Measurements from ENCODE around the gene LONRF3.
A peak's percentile ranks its signal among the peaks of the same experiment; 100 is the strongest.
"Not testable (repeated sequence)": the region's sequence is repeated elsewhere in the genome, so short reads cannot be mapped to it uniquely, and the experiment has no call there.

The LONRF3 gene

DNA sequence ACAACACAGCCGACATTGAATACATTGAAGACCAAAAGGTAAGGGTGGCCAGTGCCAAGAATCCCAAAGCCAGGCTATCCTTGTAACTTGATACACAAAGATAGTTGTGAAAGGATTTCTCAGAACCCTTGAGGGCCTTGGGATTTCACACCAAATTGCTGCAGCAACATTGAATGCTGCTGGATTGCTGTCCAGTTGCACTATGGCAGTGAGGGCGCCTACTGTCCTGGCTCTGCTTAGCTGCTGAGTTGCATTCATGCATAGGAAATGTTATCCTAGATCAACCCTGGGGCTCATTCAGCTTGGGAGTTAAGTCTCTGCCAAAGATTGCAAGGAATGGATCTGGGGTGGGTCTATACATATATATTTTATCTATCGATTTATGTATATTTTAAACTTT, 38.7 kb downstream of the LONRF3 start:
- TF ChIP-seq, protein P1, sequence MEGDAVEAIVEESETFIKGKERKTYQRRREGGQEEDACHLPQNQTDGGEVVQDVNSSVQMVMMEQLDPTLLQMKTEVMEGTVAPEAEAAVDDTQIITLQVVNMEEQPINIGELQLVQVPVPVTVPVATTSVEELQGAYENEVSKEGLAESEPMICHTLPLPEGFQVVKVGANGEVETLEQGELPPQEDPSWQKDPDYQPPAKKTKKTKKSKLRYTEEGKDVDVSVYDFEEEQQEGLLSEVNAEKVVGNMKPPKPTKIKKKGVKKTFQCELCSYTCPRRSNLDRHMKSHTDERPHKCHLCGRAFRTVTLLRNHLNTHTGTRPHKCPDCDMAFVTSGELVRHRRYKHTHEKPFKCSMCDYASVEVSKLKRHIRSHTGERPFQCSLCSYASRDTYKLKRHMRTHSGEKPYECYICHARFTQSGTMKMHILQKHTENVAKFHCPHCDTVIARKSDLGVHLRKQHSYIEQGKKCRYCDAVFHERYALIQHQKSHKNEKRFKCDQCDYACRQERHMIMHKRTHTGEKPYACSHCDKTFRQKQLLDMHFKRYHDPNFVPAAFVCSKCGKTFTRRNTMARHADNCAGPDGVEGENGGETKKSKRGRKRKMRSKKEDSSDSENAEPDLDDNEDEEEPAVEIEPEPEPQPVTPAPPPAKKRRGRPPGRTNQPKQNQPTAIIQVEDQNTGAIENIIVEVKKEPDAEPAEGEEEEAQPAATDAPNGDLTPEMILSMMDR (IDR thresholded peaks at IDR 0.05; ENCODE audit: extremely low read depth, insufficient read depth, missing control alignments) = no peak
- in situ Hi-C loops (cut with MboI; ENCODE audit: low pct_unique_long_range_greater_than_20kb, low sequenced_read_pairs, unreplicated experiment) = no loop called here
- no peak for DNase-seq (ENCODE audit: low spot score)

DNA sequence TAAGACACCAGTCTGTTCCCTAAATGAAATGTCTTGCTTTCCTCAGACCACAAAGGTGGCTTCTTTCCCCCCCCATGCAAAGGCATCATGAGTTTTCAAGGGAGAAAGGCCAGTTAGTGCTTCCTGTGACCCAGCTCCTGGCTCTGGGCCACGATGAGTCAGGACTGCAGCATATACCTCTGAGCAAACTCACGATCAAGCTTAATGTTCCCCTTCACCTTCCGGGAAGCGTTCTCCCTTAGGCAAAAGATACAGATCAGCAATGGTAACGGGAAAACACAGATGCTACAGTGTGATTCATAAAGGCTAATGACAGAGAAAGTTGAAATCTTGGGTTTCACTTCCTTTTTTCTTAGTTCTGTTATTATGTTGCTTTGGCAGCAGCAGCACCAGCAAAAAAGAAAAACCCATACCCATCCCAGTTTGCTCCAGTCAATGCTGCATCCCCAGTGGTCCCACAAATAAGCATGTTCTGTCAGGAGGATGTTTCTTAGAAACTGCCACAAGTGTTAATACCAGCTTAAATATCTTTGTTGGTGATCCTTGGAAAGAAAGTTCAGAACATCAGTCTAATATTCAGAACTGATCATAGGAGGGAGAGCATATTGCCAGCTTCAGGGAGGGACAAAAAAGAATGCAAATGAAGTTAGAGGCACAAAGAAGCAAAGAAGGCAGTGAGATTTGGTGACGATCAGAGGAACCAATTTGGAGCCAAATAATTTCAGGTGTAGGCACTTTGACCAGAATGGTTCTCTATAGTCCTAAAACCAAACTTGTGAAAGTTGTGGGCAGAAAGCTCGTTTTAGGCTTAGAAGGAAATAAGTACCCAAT, 41.2 kb downstream of the LONRF3 start:
- peak; percentile 31 for DNase-seq (ENCODE audit: low spot score)
- in situ Hi-C loops (cut with MboI; ENCODE audit: low pct_unique_long_range_greater_than_20kb, low sequenced_read_pairs, unreplicated experiment) = no loop called here
- TF ChIP-seq, protein P1 (IDR thresholded peaks at IDR 0.05; ENCODE audit: extremely low read depth, insufficient read depth, missing control alignments) = no peak

DNA sequence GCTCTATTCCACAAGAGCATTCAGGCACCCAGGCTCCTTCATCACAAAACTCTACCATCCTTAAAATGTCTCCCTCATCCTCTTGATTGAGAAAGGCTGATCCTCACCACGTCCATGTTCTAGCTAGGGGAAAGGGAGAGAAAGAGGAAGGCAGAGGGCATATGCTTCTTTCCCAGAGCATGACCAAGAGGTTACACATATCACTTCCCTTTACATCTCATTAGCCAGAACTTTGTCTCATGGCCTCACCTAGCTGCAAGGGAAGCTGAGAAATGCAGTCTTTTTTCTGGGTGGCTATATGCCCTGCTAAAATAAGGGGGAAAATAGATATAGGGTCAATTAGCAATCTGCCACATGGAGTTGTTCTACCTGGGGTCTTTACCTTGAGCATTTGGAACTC, 42.7 kb downstream of the LONRF3 start:
- no peak for DNase-seq (ENCODE audit: low spot score)
- TF ChIP-seq, protein P1 (IDR thresholded peaks at IDR 0.05; ENCODE audit: extremely low read depth, insufficient read depth, missing control alignments) = no peak
- in situ Hi-C loops (cut with MboI; ENCODE audit: low pct_unique_long_range_greater_than_20kb, low sequenced_read_pairs, unreplicated experiment) = no loop called here

DNA sequence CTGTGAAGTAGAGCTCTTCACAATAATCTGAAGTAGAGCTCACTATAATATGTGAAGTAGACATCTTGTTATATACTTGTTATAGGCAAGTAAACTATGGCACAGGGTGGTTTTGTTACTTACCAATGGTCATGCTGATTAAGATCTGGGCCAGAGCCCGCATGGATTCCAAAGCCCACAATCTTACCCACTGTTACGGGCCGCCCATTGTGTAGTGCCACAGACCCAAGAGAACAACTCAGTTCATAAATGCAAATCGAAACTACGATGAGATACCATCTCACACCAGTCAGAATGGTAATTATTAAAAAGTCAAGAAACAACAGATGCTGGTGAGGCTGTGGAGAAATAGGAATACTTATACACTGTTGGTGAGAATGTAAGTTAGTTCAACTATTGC, 51.5 kb downstream of the LONRF3 start:
- TF ChIP-seq, protein P1 (IDR thresholded peaks at IDR 0.05; ENCODE audit: extremely low read depth, insufficient read depth, missing control alignments) = no peak
- no peak for DNase-seq (ENCODE audit: low spot score)
- in situ Hi-C loops (cut with MboI; ENCODE audit: low pct_unique_long_range_greater_than_20kb, low sequenced_read_pairs, unreplicated experiment) = no loop called here

DNA sequence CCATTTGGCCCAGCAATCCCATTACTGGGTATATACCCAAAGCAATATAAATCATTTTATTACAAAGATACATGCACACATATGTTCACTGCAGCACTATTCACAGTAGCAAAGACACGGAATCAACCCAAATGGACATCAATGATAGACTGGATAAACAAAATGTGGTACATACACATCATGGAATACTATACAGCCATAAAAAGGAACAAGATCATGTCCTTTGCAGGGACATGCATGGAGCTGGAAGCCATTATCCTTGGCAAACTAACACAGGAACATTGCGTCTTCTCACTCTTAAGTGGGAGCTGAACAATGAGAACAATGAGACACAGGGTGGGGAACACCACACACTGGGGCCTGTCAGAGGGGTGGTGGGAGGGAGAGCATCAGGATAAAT, 51.9 kb downstream of the LONRF3 start:
- DNase-seq (ENCODE audit: low spot score); in situ Hi-C loops (cut with MboI; ENCODE audit: low pct_unique_long_range_greater_than_20kb, low sequenced_read_pairs, unreplicated experiment): not testable (repeated sequence)

DNA sequence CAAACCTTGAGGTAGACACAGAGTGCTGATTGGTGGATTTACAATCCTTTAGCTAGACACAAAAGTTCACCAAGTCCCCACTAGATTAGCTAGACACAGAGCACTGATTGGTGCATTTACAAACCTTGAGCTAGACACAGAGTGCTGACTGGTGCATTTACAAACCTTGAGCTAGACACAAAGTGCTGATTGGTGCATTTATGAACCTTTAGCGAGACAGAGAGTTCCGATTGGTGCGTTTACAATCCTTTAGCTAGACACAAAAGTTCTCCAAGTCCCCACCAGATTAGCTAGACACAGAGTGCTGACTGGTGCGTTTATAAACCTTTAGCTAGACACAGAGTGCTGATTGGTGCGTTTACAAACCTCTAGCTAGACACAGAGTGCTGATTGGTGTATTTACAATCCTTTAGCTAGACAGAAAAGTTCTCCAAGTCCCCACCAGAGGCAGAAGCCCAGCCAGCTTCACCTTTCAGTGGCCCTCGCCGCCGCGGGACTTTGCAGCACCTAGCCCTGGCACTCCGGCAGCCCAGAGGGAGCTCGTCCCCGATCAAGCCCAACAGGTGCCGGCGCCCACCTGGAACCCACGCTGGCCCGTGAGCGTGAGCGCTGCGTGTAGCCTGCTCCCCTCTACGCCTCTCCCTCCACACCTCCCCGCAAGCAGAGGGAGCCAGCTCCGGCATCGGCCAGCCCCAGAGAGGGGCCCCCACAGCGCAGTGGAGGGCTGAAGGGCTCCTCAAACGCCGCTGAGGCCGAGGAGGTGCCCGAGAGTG, 53.7 kb downstream of the LONRF3 start:
- in situ Hi-C loops (cut with MboI; ENCODE audit: low pct_unique_long_range_greater_than_20kb, low sequenced_read_pairs, unreplicated experiment); DNase-seq (ENCODE audit: low spot score): not testable (repeated sequence)

GRCh38 chrX:119028733-119029330, 54.4 kb downstream of the LONRF3 start:
- no peak for DNase-seq (ENCODE audit: low spot score)
- in situ Hi-C loops (cut with MboI; ENCODE audit: low pct_unique_long_range_greater_than_20kb, low sequenced_read_pairs, unreplicated experiment) = no loop called here
- TF ChIP-seq, protein P1 (IDR thresholded peaks at IDR 0.05; ENCODE audit: extremely low read depth, insufficient read depth, missing control alignments) = no peak

- in situ Hi-C loops (cut with MboI; ENCODE audit: low pct_unique_long_range_greater_than_20kb, low sequenced_read_pairs, unreplicated experiment) = not testable (repeated sequence)
Observed at GRCh38 chrX:119029656-119030055, 55.2 kb downstream of the LONRF3 start.

More at GRCh38 chrX:119029656-119030055, 55.2 kb downstream of the LONRF3 start:
- DNase-seq (ENCODE audit: low spot score) = not testable (repeated sequence)

Measured in GM13977 (cell line).